ENCODE data around the gene GBGT1. TPM values are rescaled to one million over a fixed set of nuclear protein-coding genes. Genes with fewer than 3 reads are reported as not detected.

GBGT1 gene
- total RNA-seq, 3 donors from 2014 or later: 14.8 to 21.3 (median 15.0) TPM

DNA sequence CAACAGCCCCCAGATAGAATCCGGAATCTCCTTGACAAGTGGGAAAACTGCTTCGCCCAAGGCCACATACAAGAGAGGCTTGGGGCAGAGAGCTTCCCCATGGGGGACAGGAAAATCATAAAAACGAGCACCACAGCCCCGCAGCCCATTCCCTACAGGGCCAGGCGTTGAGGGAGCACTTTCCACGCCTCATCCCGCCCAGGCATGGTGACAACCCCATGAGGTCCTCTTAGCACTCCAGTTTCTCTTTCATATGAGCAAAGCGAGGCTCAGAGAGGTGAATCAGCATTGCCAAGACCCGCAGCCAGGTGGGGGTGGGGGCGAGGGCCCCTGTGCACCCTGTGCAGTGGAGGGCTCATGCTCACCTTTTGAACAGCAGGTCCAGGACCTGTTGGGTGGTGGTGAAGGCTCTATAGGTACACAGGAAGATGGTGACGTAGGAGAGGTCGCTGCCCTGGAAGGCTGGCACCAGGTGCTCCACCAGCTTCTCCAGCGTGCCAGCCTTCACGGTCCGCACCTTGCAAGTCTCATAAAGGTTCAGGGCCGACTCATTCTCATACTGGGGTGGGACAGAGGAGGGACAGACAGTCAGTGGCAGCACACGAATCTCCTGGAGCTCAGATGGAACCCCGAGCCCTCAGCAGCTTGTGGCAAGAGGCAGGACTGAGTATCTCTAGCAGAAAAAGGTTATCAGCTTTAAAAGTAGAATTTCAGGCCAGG is 53.6 kb downstream of the GBGT1 start:
- intact Hi-C loops (cut with DNase I; ENCODE audit: low total_unique reads): no loop called here
- Histone ChIP-seq H3K27me3 (no peaks in the 10 kb centered on the region), H3K9me3 (no peaks in the 10 kb centered on the region), H3K27ac (no peak overlapping the region), H3K4me1 (peaks cover 26 to 27% of the 10 kb centered on the region in 2 donors), H3K4me3 (no peak overlapping the region), H3K36me3 (peaks cover 19% of the 10 kb centered on the region)
- TF ChIP-seq POLR2AphosphoS5 (IDR thresholded peaks at IDR 0.05) (no peak), POLR2A (IDR thresholded peaks at IDR 0.05) (no peak), CTCF (IDR thresholded peaks at IDR 0.05) (no peak)
- DNase-seq (ENCODE audit: low spot score in 2 of 2): no peak

GRCh38 chr9:133108794-133109641 is 54.7 kb downstream of the GBGT1 start:
- DNase-seq (ENCODE audit: low spot score in 2 of 2): no peak
- H3K9me3 ChIP-seq: no peaks in the 10 kb centered on the region
- no peak overlapping the region for H3K27ac ChIP-seq
- no peak overlapping the region for H3K4me3 ChIP-seq
- H3K27me3 ChIP-seq: no peaks in the 10 kb centered on the region
- TF ChIP-seq POLR2AphosphoS5 (IDR thresholded peaks at IDR 0.05): no peak
- TF ChIP-seq CTCF (IDR thresholded peaks at IDR 0.05): no peak
- peaks cover 19% of the 10 kb centered on the region for H3K36me3 ChIP-seq
- peaks cover 15 to 17% of the 10 kb centered on the region in 2 donors for H3K4me1 ChIP-seq
- intact Hi-C loops (cut with DNase I; ENCODE audit: low total_unique reads): no loop called here

DNA sequence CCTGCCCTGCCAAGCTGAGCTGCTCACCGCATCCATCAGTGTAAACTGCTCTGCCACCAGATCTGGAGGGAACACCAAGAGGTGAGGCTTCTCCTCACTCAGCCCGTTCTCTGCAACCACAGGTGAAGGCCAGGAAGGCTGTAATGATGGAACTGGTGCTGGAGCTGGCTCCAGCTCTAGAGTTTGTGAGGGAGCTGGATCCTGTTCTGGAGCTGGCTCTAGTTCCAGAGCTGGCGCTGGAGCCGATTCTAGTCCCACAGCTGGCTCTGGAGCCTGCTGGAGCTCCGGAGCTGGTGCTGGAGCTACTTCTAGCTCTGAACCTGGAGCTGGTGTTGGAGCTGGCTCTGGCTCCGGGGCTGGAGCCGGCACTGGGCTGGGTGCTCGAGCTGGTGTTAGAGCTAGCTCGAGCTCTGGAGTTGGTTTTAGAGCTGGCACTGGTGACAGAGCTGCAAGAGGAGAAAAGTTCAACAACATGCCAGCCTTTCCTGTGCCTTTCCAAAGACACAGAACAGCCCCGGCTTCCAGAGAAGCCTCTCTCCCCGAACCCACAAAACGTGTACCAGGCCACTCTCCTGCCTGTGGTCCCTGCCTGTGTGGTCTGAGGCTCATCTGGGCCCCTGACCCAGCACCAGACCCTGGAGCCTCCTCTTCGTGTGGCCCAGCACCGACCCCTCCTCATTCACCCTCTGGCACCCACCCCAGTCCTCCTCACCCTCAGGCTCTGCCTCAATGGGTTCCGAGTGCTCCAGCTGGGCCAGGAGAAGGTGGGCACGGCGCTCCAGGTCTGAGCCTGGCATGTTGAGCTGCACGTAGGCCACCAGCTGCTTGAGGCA is 55.5 kb downstream of the GBGT1 start:
- intact Hi-C loops (cut with DNase I; ENCODE audit: low total_unique reads): no loop called here
- Histone ChIP-seq H3K4me3 (no peak overlapping the region), H3K9me3 (no peaks in the 10 kb centered on the region), H3K27ac (no peak overlapping the region), H3K36me3 (peaks cover 19% of the 10 kb centered on the region), H3K27me3 (no peaks in the 10 kb centered on the region), H3K4me1 (peaks cover 7 to 8% of the 10 kb centered on the region in 2 donors)
- no peak for DNase-seq (ENCODE audit: low spot score in 2 of 2)
- TF ChIP-seq POLR2AphosphoS5 (IDR thresholded peaks at IDR 0.05) (no peak), CTCF (IDR thresholded peaks at IDR 0.05) (no peak), POLR2A (IDR thresholded peaks at IDR 0.05) (no peak)

GRCh38 chr9:133107245-133107722 is 56.4 kb downstream of the GBGT1 start:
- no peak for DNase-seq (ENCODE audit: low spot score in 2 of 2)
- H3K27me3 ChIP-seq: no peaks in the 10 kb centered on the region
- no peak overlapping the region for H3K27ac ChIP-seq
- no peaks in the 10 kb centered on the region for H3K9me3 ChIP-seq
- no peak overlapping the region for H3K4me3 ChIP-seq
- no peaks in the 10 kb centered on the region for H3K4me1 ChIP-seq
- intact Hi-C loops (cut with DNase I; ENCODE audit: low total_unique reads): no loop called here
- TF ChIP-seq POLR2A (IDR thresholded peaks at IDR 0.05): no peak
- no peak for TF ChIP-seq CTCF (IDR thresholded peaks at IDR 0.05)
- TF ChIP-seq POLR2AphosphoS5 (IDR thresholded peaks at IDR 0.05): no peak
- peaks cover 19% of the 10 kb centered on the region for H3K36me3 ChIP-seq

All from breast epithelium (tissue), 4 donors.